ENCODE data around the gene BORCS6. TPM values are rescaled to one million over a fixed set of nuclear protein-coding genes. Genes with fewer than 3 reads are reported as not detected.

The BORCS6 gene
- total and polyA plus RNA-seq, 3 experiments from 2014 or later = 8.1 to 30.0 (median 8.8) TPM

GRCh38 chr17:8163978-8164814, 25.8 kb downstream of the BORCS6 start:
- H3K27ac ChIP-seq (ENCODE audit: low read depth, low read length) = peak overlapping the region; percentile 80

GRCh38 chr17:8162997-8163977, 26.7 kb downstream of the BORCS6 start:
- DNase-seq = peak in 2 of 5 donors; percentile 16 to 62
- peaks cover 5 to 39% (median 13%) of the 10 kb centered on the region in 3 donors for H3K36me3 Mint-ChIP-seq
- H3K27me3 ChIP-seq (ENCODE audit: insufficient read depth, low read length, poor library complexity, severe bottlenecking) = no peaks in the 10 kb centered on the region
- H3K27me3 Mint-ChIP-seq = peaks cover 0 to 3% of the 10 kb centered on the region in 2 donors
- H3K9me3 ChIP-seq (ENCODE audit: low read length) = no peaks in the 10 kb centered on the region
- peaks cover 54 to 65% (median 58%) of the 10 kb centered on the region in 3 donors for H3K4me1 Mint-ChIP-seq
- no peaks in the 10 kb centered on the region for H3K9me3 Mint-ChIP-seq
- H3K27ac Mint-ChIP-seq = peak overlapping the region; percentile 94 to 100 (median 98)
- H3K4me3 Mint-ChIP-seq = peak overlapping the region; percentile 84 to 95 (median 88)
- peak overlapping the region; percentile 49 for H3K4me3 ChIP-seq (ENCODE audit: low read length)
- ChIA-PET CTCF (interaction anchor here (0.7 to 3.0 kb wide), 6 partner anchors 10 to 59 kb away, joined by 3 to 11 read pairs (median 4); partner anchors contain the start of gene BORCS6), POLR2A (interaction anchor here (0.5 to 3.2 kb wide), 16 partner anchors 8 to 132 kb away, joined by 3 to 46 read pairs (median 4); partner anchors contain the start of genes CTC1, PER1, SLC25A35 and TMEM107)
- H3K27ac ChIP-seq (ENCODE audit: low read depth, low read length) = peak overlapping the region; percentile 98
- H3K4me1 ChIP-seq (ENCODE audit: insufficient read depth, low read length) = peaks cover 57% of the 10 kb centered on the region
- peaks cover 27% of the 10 kb centered on the region for H3K36me3 ChIP-seq (ENCODE audit: insufficient read depth, low read length)

More at GRCh38 chr17:8163978-8164814, 25.8 kb downstream of the BORCS6 start:
- Histone ChIP-seq H3K27me3 (ENCODE audit: insufficient read depth, low read length, poor library complexity, severe bottlenecking) (no peaks in the 10 kb centered on the region), H3K4me1 (ENCODE audit: insufficient read depth, low read length) (peaks cover 49% of the 10 kb centered on the region), H3K9me3 (ENCODE audit: low read length) (no peaks in the 10 kb centered on the region), H3K4me3 (ENCODE audit: low read length) (peak overlapping the region; percentile 49), H3K36me3 (ENCODE audit: insufficient read depth, low read length) (peaks cover 26% of the 10 kb centered on the region)
- ChIA-PET POLR2A (interaction anchor here (0.8 to 3.2 kb wide), 12 partner anchors 9 to 131 kb away, joined by 3 to 46 read pairs (median 4); partner anchors contain the start of genes CTC1, PER1, SLC25A35 and TMEM107), CTCF (interaction anchor here (0.7 to 1.5 kb wide), 4 partner anchors 9 to 45 kb away, joined by 3 to 10 read pairs (median 4); partner anchors contain the start of gene BORCS6)
- Mint-ChIP-seq H3K4me1 (peaks cover 46 to 60% (median 51%) of the 10 kb centered on the region in 3 donors), H3K27me3 (peaks cover 0 to 3% of the 10 kb centered on the region in 2 donors), H3K9me3 (no peaks in the 10 kb centered on the region), H3K36me3 (peaks cover 0 to 31% (median 8%) of the 10 kb centered on the region in 3 donors), H3K4me3 (peak overlapping the region; percentile 84 to 95 (median 88)), H3K27ac (peak overlapping the region; percentile 94 to 100 (median 98))
- DNase-seq = peak; percentile 72 to 88 (median 77)

DNA sequence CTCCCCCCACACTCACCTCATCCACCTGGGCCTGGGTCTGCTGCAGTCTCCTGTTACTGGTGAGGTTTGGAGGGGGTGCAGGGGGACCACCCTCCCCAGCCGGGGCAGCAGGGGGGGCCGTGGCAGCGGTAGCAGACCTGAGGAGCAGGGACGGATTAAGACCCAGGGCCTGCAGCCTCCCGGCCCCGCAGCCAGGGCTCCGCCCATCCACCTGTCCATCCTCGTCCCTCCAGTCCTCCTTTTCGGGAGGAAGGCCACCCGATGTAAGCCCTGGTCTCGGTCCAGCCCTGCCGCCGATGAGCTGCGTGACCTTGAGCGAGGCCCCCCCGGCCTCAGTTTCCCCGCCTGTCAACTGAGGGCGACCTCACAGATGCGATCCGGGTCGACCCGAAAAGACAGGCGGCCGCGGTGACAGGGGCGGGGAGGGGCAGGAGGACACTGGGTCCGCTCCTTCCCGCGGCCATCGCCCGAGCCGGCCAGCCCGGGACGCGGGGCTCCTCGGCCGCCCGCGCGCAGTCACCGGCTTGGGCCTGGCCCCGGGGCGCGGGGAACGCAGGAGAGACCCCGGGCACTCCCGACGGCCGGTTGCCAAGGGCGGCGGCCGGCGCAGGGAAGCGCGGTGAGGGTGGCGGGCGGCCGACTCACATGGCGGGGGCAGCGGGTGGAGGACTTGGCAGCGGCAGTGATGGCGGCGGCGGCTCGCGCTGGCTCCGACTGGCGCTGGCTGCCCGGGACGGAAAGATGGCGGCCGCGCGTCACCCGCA, 27.6 kb downstream of the BORCS6 start, which contains the start of gene VAMP2:
TSS of gene VAMP2 (minus strand) at position 716 of the 764 bp plus-strand sequence. CDS start at position 647, 69 bp downstream.
- H3K36me3 ChIP-seq (ENCODE audit: insufficient read depth, low read length) = peaks cover 30% of the 10 kb centered on the region
- no peaks in the 10 kb centered on the region for H3K27me3 ChIP-seq (ENCODE audit: insufficient read depth, low read length, poor library complexity, severe bottlenecking)
- H3K9me3 ChIP-seq (ENCODE audit: low read length) = no peaks in the 10 kb centered on the region
- Mint-ChIP-seq H3K27ac (peak within 1 kb of the TSS; percentile 94 to 100 (median 98)), H3K4me1 (peaks cover 54 to 66% (median 58%) of the 10 kb centered on the region in 3 donors), H3K27me3 (peaks cover 0 to 3% of the 10 kb centered on the region in 2 donors), H3K36me3 (peaks cover 5 to 40% (median 13%) of the 10 kb centered on the region in 3 donors), H3K9me3 (no peaks in the 10 kb centered on the region), H3K4me3 (peak within 1 kb of the TSS; percentile 87 to 95 (median 93))
- peaks cover 60% of the 10 kb centered on the region for H3K4me1 ChIP-seq (ENCODE audit: insufficient read depth, low read length)
- CTCF ChIA-PET = interaction anchor here (1.0 to 3.0 kb wide), 2 partner anchors 43 to 60 kb away, joined by 3 to 11 read pairs; no protein-coding TSS in a partner anchor
- POLR2A ChIA-PET = interaction anchor here (0.5 to 3.2 kb wide), 4 partner anchors 11 to 43 kb away, joined by 3 to 46 read pairs (median 3); no protein-coding TSS in a partner anchor
- DNase-seq = peak; percentile 81 to 90 (median 86)
- peak within 1 kb of the TSS; percentile 96 for H3K4me3 ChIP-seq (ENCODE audit: low read length)
- H3K27ac ChIP-seq (ENCODE audit: low read depth, low read length) = peak within 1 kb of the TSS; percentile 98

GRCh38 chr17:8161289-8162232, 28.4 kb downstream of the BORCS6 start:
- Mint-ChIP-seq H3K9me3 (no peaks in the 10 kb centered on the region), H3K36me3 (peaks cover 5 to 42% (median 13%) of the 10 kb centered on the region in 3 donors), H3K4me1 (peaks cover 54 to 64% (median 56%) of the 10 kb centered on the region in 3 donors), H3K4me3 (peak overlapping the region; percentile 85 to 95 (median 91)), H3K27ac (peak overlapping the region; percentile 93 to 98 (median 96)), H3K27me3 (peaks cover 0 to 3% of the 10 kb centered on the region in 2 donors)
- Histone ChIP-seq H3K27me3 (ENCODE audit: insufficient read depth, low read length, poor library complexity, severe bottlenecking) (no peaks in the 10 kb centered on the region), H3K4me1 (ENCODE audit: insufficient read depth, low read length) (peaks cover 66% of the 10 kb centered on the region), H3K9me3 (ENCODE audit: low read length) (no peaks in the 10 kb centered on the region), H3K4me3 (ENCODE audit: low read length) (peak overlapping the region; percentile 96), H3K27ac (ENCODE audit: low read depth, low read length) (peak overlapping the region; percentile 98), H3K36me3 (ENCODE audit: insufficient read depth, low read length) (peaks cover 30% of the 10 kb centered on the region)
- peak in 2 of 5 donors; percentile 37 to 46 for DNase-seq
- ChIA-PET POLR2A (interaction anchor here (0.6 to 3.2 kb wide), 5 partner anchors 10 to 43 kb away, joined by 3 to 46 read pairs (median 9); partner anchors contain the start of gene PER1), CTCF (interaction anchor here (0.9 to 3.9 kb wide), 8 partner anchors 11 to 61 kb away, joined by 3 to 19 read pairs (median 3); no protein-coding TSS in a partner anchor)

DNA sequence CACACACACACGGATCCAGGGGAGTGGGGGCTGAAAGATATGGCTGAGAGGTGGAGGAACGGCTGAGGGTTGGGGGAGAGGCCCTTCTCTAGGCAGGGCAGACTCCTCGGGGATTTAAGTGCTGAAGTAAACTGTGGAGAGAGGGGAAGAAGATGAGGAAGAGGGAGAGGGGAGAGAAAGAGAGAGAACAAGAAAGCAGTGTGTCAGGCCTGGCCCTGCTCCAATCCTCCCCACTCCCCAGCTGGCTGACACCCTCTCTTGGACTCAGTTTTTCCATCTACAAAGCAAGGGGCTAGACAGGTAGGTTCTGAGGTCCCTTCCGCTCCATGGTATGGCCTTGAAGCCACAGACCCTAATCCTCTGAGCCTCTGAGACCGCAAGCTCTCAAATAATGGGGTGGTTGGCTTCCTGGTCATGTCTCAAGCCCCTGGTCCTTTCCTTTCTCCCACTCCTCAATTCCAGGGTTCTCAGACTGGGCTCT, 29.2 kb downstream of the BORCS6 start:
- POLR2A ChIA-PET = interaction anchor here (1.7 to 1.8 kb wide), 2 partner anchors 9 to 12 kb away, joined by 9 to 14 read pairs; partner anchors contain the start of gene PER1
- Mint-ChIP-seq H3K27ac (peak overlapping the region; percentile 93 to 98 (median 96)), H3K9me3 (no peaks in the 10 kb centered on the region)

More for the DNA sequence above, 29.2 kb downstream of the BORCS6 start:
- peaks cover 68% of the 10 kb centered on the region for H3K4me1 ChIP-seq (ENCODE audit: insufficient read depth, low read length)
- H3K4me3 Mint-ChIP-seq = peak overlapping the region; percentile 85 to 95 (median 91)
- DNase-seq = peak in 1 of 5 donors; percentile 55
- no peaks in the 10 kb centered on the region for H3K9me3 ChIP-seq (ENCODE audit: low read length)
- peaks cover 54 to 62% (median 55%) of the 10 kb centered on the region in 3 donors for H3K4me1 Mint-ChIP-seq
- peaks cover 30% of the 10 kb centered on the region for H3K36me3 ChIP-seq (ENCODE audit: insufficient read depth, low read length)
- peaks cover 0 to 3% of the 10 kb centered on the region in 2 donors for H3K27me3 Mint-ChIP-seq
- peaks cover 5 to 42% (median 13%) of the 10 kb centered on the region in 3 donors for H3K36me3 Mint-ChIP-seq
- peak overlapping the region; percentile 96 for H3K4me3 ChIP-seq (ENCODE audit: low read length)
- H3K27me3 ChIP-seq (ENCODE audit: insufficient read depth, low read length, poor library complexity, severe bottlenecking) = no peaks in the 10 kb centered on the region
- peak overlapping the region; percentile 98 for H3K27ac ChIP-seq (ENCODE audit: low read depth, low read length)
- CTCF ChIA-PET = interaction anchor here (0.9 to 3.9 kb wide), 7 partner anchors 10 to 61 kb away, joined by 3 to 19 read pairs (median 3); no protein-coding TSS in a partner anchor

All from CD8-positive, alpha-beta memory T cell (primary cell).